ENCODE results near the gene SPTBN4. TPM values are rescaled to one million over a fixed set of nuclear protein-coding genes. Genes with fewer than 3 reads are reported as not detected.

Gene SPTBN4
- total RNA-seq, 1 donor from 2014 or later: 0.41 TPM

DNA sequence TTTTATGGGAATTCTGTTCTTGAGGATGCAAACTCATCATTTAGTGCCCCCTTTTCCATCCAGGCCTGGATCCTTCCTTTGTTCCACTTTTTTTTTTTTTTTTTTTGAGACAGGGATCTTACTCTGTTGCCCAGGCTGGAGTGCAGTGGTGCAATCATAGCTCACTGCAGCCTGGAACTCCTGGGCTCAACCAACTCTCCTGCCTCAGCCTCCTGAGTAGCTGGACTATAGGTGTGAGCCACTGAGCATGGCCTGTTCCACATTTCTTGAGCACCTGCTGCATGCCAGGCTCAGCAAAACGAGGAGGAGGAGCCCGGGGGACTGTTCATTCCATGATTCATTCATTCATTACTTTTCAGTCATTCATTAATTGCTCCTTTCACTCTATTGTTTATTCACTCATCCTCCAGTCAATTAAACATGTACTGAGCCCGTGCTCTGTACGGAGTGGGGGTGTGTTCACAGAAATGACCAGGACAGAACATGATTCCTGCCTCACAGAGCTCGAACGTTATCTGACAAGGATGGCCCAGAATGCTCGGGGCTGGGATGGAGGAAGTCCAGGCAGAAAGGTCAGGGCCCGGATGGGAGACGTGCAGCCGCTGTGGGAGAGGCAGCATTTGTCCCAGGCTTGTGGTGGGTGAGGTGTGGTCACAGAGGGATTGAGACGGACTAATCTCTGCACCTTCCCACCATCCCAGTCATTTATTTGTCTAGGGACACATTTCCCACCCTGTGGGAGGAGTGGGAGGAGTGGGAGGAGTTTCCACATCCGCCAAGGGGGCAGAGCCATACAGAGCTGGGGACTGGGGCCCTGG is 58.6 kb downstream of the SPTBN4 start:
- H3K4me1 Mint-ChIP-seq (ENCODE audit: low read depth, unreplicated experiment): no peaks in the 10 kb centered on the region
- H3K4me2 ChIP-seq (ENCODE audit: low read length): no peak overlapping the region
- H3K36me3 ChIP-seq (ENCODE audit: insufficient read depth, low read length): no peaks in the 10 kb centered on the region
- no peaks in the 10 kb centered on the region for H3K9me3 ChIP-seq (ENCODE audit: insufficient read depth, low read depth, low read length)
- H3K27ac ChIP-seq (ENCODE audit: low read depth, low read length): no peak overlapping the region
- H3K79me2 ChIP-seq (ENCODE audit: insufficient read depth, low read length): no peaks in the 10 kb centered on the region
- H4K20me1 ChIP-seq (ENCODE audit: insufficient read depth, low read length): no peaks in the 10 kb centered on the region
- DNase-seq (ENCODE audit: low read depth) (no peak), FAIRE-seq (no peak)
- peaks cover 3% of the 10 kb centered on the region for H3K9me3 Mint-ChIP-seq (ENCODE audit: unreplicated experiment)
- peaks cover 5% of the 10 kb centered on the region for H3K27me3 ChIP-seq (ENCODE audit: insufficient read depth, low read length)
- H3K9ac ChIP-seq (ENCODE audit: low read length): no peak overlapping the region
- no peak for TF ChIP-seq CTCF (IDR thresholded peaks at IDR 0.05; ENCODE audit: insufficient read depth, low read depth, low read length)
- TF ChIP-seq EZH2 (IDR thresholded peaks at IDR 0.05; ENCODE audit: insufficient read depth, low read length): no peak
- peak overlapping the region; percentile 42 for H3K4me3 Mint-ChIP-seq (ENCODE audit: unreplicated experiment)
- H3K4me1 ChIP-seq (ENCODE audit: insufficient read depth, low read length): peaks cover 5% of the 10 kb centered on the region
- peaks cover 42% of the 10 kb centered on the region for H3K27me3 Mint-ChIP-seq (ENCODE audit: low read depth, unreplicated experiment)
- H2AFZ ChIP-seq (ENCODE audit: low read depth, low read length): no peak overlapping the region
- peak overlapping the region; percentile 43 for H3K27ac Mint-ChIP-seq (ENCODE audit: unreplicated experiment)
- no peak overlapping the region for H3K4me3 ChIP-seq (ENCODE audit: insufficient read depth, low read depth, low read length)
- peaks cover 1% of the 10 kb centered on the region for H3K36me3 Mint-ChIP-seq (ENCODE audit: low read depth, unreplicated experiment)

DNA sequence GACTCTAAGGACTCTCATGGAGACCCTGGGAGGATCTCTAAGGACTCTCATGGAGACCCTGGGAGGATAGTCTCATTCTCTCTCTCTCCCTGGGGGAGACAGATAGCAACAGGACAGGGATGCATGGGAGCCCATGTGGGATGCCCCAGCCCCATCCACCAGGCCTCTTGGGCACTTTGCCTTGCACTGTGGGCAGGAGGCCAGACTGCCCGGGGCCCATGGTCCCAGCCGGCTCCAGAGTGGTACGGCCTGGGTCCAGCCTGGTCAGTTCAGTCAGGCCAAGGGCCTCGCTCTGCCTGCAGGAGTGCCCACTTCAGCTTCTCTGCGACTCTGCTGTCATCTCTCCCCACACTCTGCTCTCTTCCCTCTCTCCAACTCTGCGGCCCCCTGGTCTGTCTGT is 61.3 kb downstream of the SPTBN4 start:
- Histone ChIP-seq H3K79me2 (ENCODE audit: insufficient read depth, low read length) (no peaks in the 10 kb centered on the region), H4K20me1 (ENCODE audit: insufficient read depth, low read length) (no peaks in the 10 kb centered on the region), H3K36me3 (ENCODE audit: insufficient read depth, low read length) (no peaks in the 10 kb centered on the region), H3K27ac (ENCODE audit: low read depth, low read length) (no peak overlapping the region), H3K4me3 (ENCODE audit: insufficient read depth, low read depth, low read length) (no peak overlapping the region), H3K4me1 (ENCODE audit: insufficient read depth, low read length) (peaks cover 5% of the 10 kb centered on the region), H3K9ac (ENCODE audit: low read length) (no peak overlapping the region), H3K4me2 (ENCODE audit: low read length) (no peak overlapping the region), H3K27me3 (ENCODE audit: insufficient read depth, low read length) (peaks cover 5% of the 10 kb centered on the region), H2AFZ (ENCODE audit: low read depth, low read length) (no peak overlapping the region), H3K9me3 (ENCODE audit: insufficient read depth, low read depth, low read length) (no peaks in the 10 kb centered on the region)
- DNase-seq (ENCODE audit: low read depth): no peak
- Mint-ChIP-seq H3K27ac (ENCODE audit: unreplicated experiment) (no peak overlapping the region), H3K27me3 (ENCODE audit: low read depth, unreplicated experiment) (peaks cover 47% of the 10 kb centered on the region), H3K4me1 (ENCODE audit: low read depth, unreplicated experiment) (no peaks in the 10 kb centered on the region), H3K9me3 (ENCODE audit: unreplicated experiment) (peaks cover 3% of the 10 kb centered on the region), H3K4me3 (ENCODE audit: unreplicated experiment) (no peak overlapping the region), H3K36me3 (ENCODE audit: low read depth, unreplicated experiment) (no peaks in the 10 kb centered on the region)
- TF ChIP-seq CTCF (IDR thresholded peaks at IDR 0.05; ENCODE audit: insufficient read depth, low read depth, low read length) (no peak), EZH2 (IDR thresholded peaks at IDR 0.05; ENCODE audit: insufficient read depth, low read length) (no peak)
- FAIRE-seq: no peak

DNA sequence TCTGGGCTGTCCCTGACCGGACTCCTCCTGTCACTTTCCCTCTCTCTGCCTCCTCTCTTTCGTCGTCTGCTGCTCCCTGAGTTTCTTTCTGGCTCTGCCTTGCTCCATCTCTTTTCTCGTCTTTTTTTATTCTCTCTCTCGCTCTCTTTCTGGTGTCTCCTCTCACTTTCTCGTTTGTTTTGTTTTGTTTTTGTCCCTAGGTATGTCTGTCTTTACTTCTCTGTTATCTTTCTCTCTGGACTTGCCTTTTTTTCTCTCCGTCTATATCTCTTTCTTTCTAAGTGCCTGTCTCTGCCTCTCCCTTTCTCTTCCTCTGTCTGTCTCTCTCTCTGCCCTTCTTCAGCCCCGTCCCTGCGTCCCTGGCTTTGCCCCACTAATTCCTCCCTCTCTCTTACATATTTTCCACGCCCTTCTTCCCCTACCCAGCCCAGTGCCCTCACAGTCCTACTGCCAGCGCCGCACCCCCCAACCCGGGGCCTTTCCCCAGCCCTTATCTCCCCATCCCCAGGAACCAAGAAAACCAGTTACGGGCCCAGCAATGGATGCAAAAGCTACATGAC is 61.8 kb downstream of the SPTBN4 start:
- no peaks in the 10 kb centered on the region for H3K36me3 Mint-ChIP-seq (ENCODE audit: low read depth, unreplicated experiment)
- H3K4me1 Mint-ChIP-seq (ENCODE audit: low read depth, unreplicated experiment): no peaks in the 10 kb centered on the region
- H3K9me3 Mint-ChIP-seq (ENCODE audit: unreplicated experiment): peaks cover 3% of the 10 kb centered on the region
- Histone ChIP-seq H3K9ac (ENCODE audit: low read length) (no peak overlapping the region), H3K79me2 (ENCODE audit: insufficient read depth, low read length) (no peaks in the 10 kb centered on the region), H3K4me2 (ENCODE audit: low read length) (peak overlapping the region; percentile 79), H3K4me3 (ENCODE audit: insufficient read depth, low read depth, low read length) (no peak overlapping the region), H2AFZ (ENCODE audit: low read depth, low read length) (no peak overlapping the region), H3K36me3 (ENCODE audit: insufficient read depth, low read length) (no peaks in the 10 kb centered on the region), H3K27me3 (ENCODE audit: insufficient read depth, low read length) (peaks cover 5% of the 10 kb centered on the region), H3K4me1 (ENCODE audit: insufficient read depth, low read length) (peaks cover 5% of the 10 kb centered on the region), H3K9me3 (ENCODE audit: insufficient read depth, low read depth, low read length) (no peaks in the 10 kb centered on the region), H3K27ac (ENCODE audit: low read depth, low read length) (no peak overlapping the region), H4K20me1 (ENCODE audit: insufficient read depth, low read length) (no peaks in the 10 kb centered on the region)
- peaks cover 48% of the 10 kb centered on the region for H3K27me3 Mint-ChIP-seq (ENCODE audit: low read depth, unreplicated experiment)
- DNase-seq (ENCODE audit: low read depth) (no peak), FAIRE-seq (no peak)
- no peak overlapping the region for H3K27ac Mint-ChIP-seq (ENCODE audit: unreplicated experiment)
- peak overlapping the region; percentile 36 for H3K4me3 Mint-ChIP-seq (ENCODE audit: unreplicated experiment)
- TF ChIP-seq CTCF (IDR thresholded peaks at IDR 0.05; ENCODE audit: insufficient read depth, low read depth, low read length) (no peak), EZH2 (IDR thresholded peaks at IDR 0.05; ENCODE audit: insufficient read depth, low read length) (no peak)

Measured in astrocyte (in vitro differentiated cells and primary cell).